Osteoblast (primary cell): ENCODE results near the gene LIMD2. TPM values are rescaled to one million over a fixed set of nuclear protein-coding genes. Genes with fewer than 3 reads are reported as not detected.

Experiments
- DNase-seq: peaks from one replicate; pipeline ENCODE4 v3.0.0; 2011; ENCODE audit warnings: low spot score, mixed read lengths; ENCODE audit not compliant: insufficient read length; ENCODE audit errors: missing footprints
- H2AFZ ChIP-seq: 2 replicates; pipeline ENCODE4 v1.6.0; 2011; ENCODE audit warnings: mild to moderate bottlenecking, low read length
- H3K27ac ChIP-seq: 2 replicates; pipeline ENCODE4 v1.5.1; 2011; ENCODE audit warnings: mild to moderate bottlenecking, low read depth, low read length, moderate library complexity
- H3K27me3 ChIP-seq: 2 replicates; pipeline ENCODE4 v1.6.0; 2012; ENCODE audit warnings: mild to moderate bottlenecking, control low read depth, inconsistent platforms, low read length, moderate library complexity; ENCODE audit not compliant: insufficient read depth
- H3K36me3 ChIP-seq: 2 replicates; pipeline ENCODE4 v1.5.1; 2011; ENCODE audit warnings: mild to moderate bottlenecking, low read length, control low read depth, moderate library complexity; ENCODE audit not compliant: insufficient read depth
- H3K4me1 ChIP-seq: 2 replicates; pipeline ENCODE4 v1.5.1; 2011; ENCODE audit warnings: mild to moderate bottlenecking, low read length, control low read depth, moderate library complexity; ENCODE audit not compliant: insufficient read depth
- H3K4me2 ChIP-seq: 2 replicates; pipeline ENCODE4 v1.6.0; 2011; ENCODE audit warnings: mild to moderate bottlenecking, low read length; ENCODE audit not compliant: insufficient read depth
- H3K4me3 ChIP-seq: fragments of 200-600 bp; sonication (generic); 3 replicates; pipeline ENCODE4 v1.5.1; 2012; ENCODE audit warnings: mild to moderate bottlenecking, low read length, inconsistent platforms; ENCODE audit not compliant: insufficient read depth
- H3K79me2 ChIP-seq: 2 replicates; pipeline ENCODE4 v1.6.0; 2012; ENCODE audit warnings: mild to moderate bottlenecking, low read length, control low read depth, inconsistent platforms; ENCODE audit not compliant: insufficient read depth
- H3K9me3 ChIP-seq: 2 replicates; pipeline ENCODE4 v1.5.1; 2011; ENCODE audit warnings: low read depth, low read length, control low read depth
- H4K20me1 ChIP-seq: 2 replicates; pipeline ENCODE4 v1.6.0; 2012; ENCODE audit warnings: mild to moderate bottlenecking, low read length, control low read depth; ENCODE audit not compliant: insufficient read depth
- total RNA-seq: library from RNA; depleted of rRNA; stranded (reverse); fragments of >200 nt; gene quantifications from 2 replicates; pipeline ENCODE4 v1.2.3, GENCODE V29; 2012
- TF ChIP-seq, protein P1 (sequence below): IDR thresholded peaks from 2 replicates; pipeline ENCODE4 v1.5.1; 2011; ENCODE audit warnings: mild to moderate bottlenecking, low read depth, low read length, moderate library complexity; ENCODE audit errors: extremely low read depth

LIMD2 gene
- total RNA-seq, 1 donor = 4.3 TPM

DNA sequence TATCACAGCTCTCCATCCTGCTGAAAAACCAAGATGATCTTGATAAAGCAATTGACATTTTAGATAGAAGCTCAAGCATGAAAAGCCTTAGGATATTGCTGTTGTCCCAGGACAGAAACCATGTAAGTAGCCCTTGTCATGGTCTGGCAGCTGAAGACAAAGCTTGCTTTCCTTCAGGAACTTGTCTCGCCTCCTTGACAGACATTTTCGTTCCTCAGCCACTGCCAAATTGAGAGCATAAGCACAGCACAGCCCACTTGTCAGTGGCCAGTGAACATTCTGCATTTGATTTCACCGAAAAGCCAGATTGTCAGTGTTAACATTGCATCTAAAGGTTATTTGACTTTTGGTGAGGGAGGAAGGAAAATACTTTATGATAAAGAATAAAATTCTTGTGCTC, 42.1 kb downstream of the LIMD2 start:
- Histone ChIP-seq H3K4me2 (no peak overlapping the region), H3K36me3 (peaks cover 22% of the 10 kb centered on the region), H3K27ac (no peak overlapping the region)

DNA sequence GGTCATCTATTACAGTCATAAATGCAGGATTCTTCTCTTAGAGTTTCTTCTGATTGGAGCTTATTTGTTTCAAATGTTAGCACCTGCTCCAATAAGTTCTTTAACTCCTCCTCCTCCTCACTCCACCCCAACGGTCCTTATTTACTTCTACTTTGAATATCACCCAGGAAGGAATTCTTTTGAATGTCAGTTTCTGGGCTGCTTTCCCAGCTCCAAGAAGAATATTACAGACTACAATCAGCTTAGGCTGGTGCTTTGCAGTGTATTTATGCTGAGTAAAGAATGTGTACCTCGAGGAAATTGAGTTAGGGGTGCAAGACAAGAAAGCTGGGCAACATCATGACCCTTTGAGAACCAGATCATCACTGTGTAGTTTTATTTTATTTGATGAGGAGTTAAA, 46.9 kb downstream of the LIMD2 start:
- no peaks in the 10 kb centered on the region for H3K9me3 ChIP-seq
- peaks cover 10% of the 10 kb centered on the region for H3K36me3 ChIP-seq
- peaks cover 3% of the 10 kb centered on the region for H3K79me2 ChIP-seq
- H4K20me1 ChIP-seq = no peaks in the 10 kb centered on the region
- H3K27ac ChIP-seq = no peak overlapping the region
- no peak for DNase-seq
- H2AFZ ChIP-seq = no peak overlapping the region
- no peak overlapping the region for H3K4me3 ChIP-seq
- no peaks in the 10 kb centered on the region for H3K4me1 ChIP-seq
- no peaks in the 10 kb centered on the region for H3K27me3 ChIP-seq
- no peak overlapping the region for H3K4me2 ChIP-seq
- TF ChIP-seq, protein P1, sequence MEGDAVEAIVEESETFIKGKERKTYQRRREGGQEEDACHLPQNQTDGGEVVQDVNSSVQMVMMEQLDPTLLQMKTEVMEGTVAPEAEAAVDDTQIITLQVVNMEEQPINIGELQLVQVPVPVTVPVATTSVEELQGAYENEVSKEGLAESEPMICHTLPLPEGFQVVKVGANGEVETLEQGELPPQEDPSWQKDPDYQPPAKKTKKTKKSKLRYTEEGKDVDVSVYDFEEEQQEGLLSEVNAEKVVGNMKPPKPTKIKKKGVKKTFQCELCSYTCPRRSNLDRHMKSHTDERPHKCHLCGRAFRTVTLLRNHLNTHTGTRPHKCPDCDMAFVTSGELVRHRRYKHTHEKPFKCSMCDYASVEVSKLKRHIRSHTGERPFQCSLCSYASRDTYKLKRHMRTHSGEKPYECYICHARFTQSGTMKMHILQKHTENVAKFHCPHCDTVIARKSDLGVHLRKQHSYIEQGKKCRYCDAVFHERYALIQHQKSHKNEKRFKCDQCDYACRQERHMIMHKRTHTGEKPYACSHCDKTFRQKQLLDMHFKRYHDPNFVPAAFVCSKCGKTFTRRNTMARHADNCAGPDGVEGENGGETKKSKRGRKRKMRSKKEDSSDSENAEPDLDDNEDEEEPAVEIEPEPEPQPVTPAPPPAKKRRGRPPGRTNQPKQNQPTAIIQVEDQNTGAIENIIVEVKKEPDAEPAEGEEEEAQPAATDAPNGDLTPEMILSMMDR = no peak

More for the DNA sequence above, 42.1 kb downstream of the LIMD2 start:
- H3K27me3 ChIP-seq = no peaks in the 10 kb centered on the region
- no peak overlapping the region for H2AFZ ChIP-seq
- no peaks in the 10 kb centered on the region for H3K4me1 ChIP-seq
- TF ChIP-seq, protein P1 = no peak
- H3K79me2 ChIP-seq = no peaks in the 10 kb centered on the region
- no peak for DNase-seq
- H4K20me1 ChIP-seq = no peaks in the 10 kb centered on the region
- no peaks in the 10 kb centered on the region for H3K9me3 ChIP-seq
- no peak overlapping the region for H3K4me3 ChIP-seq

DNA sequence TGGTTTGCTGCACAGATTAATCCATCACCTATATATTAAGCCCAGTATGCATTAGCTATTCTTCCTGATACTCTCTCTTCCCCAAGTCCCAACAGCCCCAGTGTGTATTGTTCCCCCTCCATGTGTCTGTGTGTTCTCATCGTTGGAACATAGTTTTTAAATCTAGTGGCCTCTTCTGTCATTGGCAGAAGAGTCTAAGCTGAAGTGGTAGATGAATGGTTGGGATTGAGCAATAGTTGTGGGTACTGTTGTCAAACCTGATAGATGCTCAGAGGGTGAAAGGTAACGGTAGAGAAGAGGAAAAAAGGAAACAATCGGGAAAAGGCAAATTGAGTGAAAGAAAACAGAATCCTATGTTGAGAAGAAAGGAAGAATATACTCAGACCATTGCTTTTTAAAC, 47.8 kb downstream of the LIMD2 start:
- Histone ChIP-seq H3K36me3 (peaks cover 7% of the 10 kb centered on the region), H3K27ac (no peak overlapping the region), H3K4me1 (peaks cover 5% of the 10 kb centered on the region), H3K4me2 (no peak overlapping the region), H3K9me3 (no peaks in the 10 kb centered on the region), H3K4me3 (no peak overlapping the region), H4K20me1 (no peaks in the 10 kb centered on the region), H3K79me2 (peaks cover 3% of the 10 kb centered on the region), H2AFZ (no peak overlapping the region), H3K27me3 (no peaks in the 10 kb centered on the region)
- TF ChIP-seq, protein P1 = no peak
- no peak for DNase-seq

DNA sequence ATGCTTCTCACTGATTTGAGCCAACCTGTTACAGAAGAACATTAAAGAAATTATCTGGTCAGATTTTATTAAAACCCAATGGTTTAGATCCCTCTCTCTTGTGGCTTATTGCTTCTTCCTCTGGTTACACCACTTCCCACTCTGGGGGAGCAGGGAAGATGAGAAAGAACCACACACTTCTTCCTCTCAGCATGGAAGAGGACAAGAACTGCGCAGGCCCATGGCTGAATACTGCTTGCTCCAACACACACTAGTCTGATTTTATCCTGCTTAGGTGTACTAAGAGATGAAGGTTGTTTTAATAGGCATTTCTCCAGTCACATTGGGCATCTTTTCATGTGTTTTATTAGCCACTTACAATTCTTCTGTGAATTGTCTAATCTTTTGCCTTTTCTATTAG, 50.1 kb downstream of the LIMD2 start:
- Histone ChIP-seq H2AFZ (no peak overlapping the region), H3K27me3 (no peaks in the 10 kb centered on the region), H3K9me3 (no peaks in the 10 kb centered on the region), H3K4me1 (peaks cover 8% of the 10 kb centered on the region), H3K4me2 (no peak overlapping the region), H3K79me2 (peaks cover 3% of the 10 kb centered on the region), H3K27ac (no peak overlapping the region), H4K20me1 (peaks cover 8% of the 10 kb centered on the region), H3K4me3 (no peak overlapping the region), H3K36me3 (peaks cover 16% of the 10 kb centered on the region)
- TF ChIP-seq, protein P1 = no peak
- DNase-seq = no peak
